ENCODE data around the gene TNIK.

GRCh38 chr3:171317171-171317570 lies 143.0 kb downstream of the TNIK start:
- TF ChIP-seq FOXK2 (IDR thresholded peaks at IDR 0.05) (no peak), NBN (IDR thresholded peaks at IDR 0.05) (no peak), ATF7 (IDR thresholded peaks at IDR 0.05; ENCODE audit: low read depth) (no peak), JUND (IDR thresholded peaks at IDR 0.05; ENCODE audit: low read depth, low read length) (no peak), USF1 (IDR thresholded peaks at IDR 0.05; ENCODE audit: borderline replicate concordance, extremely low read length, insufficient read depth, low read depth, low read length) (no peak)

All from GM12878 (cell line).